ENCODE results near the gene HSP90B1.

DNA sequence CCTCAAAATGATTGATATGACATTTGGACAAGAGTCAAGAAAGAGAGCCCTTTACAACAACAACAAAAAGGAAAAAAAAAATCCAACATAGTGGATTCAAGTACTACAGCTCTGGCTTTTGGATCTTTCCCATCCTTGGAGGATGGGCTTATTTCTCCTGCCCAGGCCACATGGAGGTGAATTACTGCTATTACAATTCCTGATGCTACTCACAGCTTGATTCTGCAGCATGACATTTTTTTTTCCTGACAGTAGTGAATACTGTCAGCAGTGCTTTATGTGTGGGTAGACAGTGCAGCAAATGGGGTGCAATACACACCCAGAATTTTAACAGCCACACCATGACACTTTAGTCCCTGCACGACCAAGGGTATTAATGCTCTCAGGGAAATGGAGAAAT, 42.5 kb upstream of the HSP90B1 start:
- TF ChIP-seq, protein P1, sequence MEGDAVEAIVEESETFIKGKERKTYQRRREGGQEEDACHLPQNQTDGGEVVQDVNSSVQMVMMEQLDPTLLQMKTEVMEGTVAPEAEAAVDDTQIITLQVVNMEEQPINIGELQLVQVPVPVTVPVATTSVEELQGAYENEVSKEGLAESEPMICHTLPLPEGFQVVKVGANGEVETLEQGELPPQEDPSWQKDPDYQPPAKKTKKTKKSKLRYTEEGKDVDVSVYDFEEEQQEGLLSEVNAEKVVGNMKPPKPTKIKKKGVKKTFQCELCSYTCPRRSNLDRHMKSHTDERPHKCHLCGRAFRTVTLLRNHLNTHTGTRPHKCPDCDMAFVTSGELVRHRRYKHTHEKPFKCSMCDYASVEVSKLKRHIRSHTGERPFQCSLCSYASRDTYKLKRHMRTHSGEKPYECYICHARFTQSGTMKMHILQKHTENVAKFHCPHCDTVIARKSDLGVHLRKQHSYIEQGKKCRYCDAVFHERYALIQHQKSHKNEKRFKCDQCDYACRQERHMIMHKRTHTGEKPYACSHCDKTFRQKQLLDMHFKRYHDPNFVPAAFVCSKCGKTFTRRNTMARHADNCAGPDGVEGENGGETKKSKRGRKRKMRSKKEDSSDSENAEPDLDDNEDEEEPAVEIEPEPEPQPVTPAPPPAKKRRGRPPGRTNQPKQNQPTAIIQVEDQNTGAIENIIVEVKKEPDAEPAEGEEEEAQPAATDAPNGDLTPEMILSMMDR (IDR thresholded peaks at IDR 0.05): no peak
- TF ChIP-seq EP300 (IDR thresholded peaks at IDR 0.05): no peak
- TF ChIP-seq POLR2A (IDR thresholded peaks at IDR 0.05; ENCODE audit: low read depth): no peak
- no peak for TF ChIP-seq POLR2AphosphoS5 (IDR thresholded peaks at IDR 0.05)
